ENCODE measurements around the gene TNS1. TPM values are rescaled to one million over a fixed set of nuclear protein-coding genes. Genes with fewer than 3 reads are reported as not detected.
A peak's percentile ranks its signal among the peaks of the same experiment; 100 is the strongest.

The TNS1 gene
- polyA plus RNA-seq, 4 donors, result 57.5 to 82.9 (median 63.6) TPM

DNA sequence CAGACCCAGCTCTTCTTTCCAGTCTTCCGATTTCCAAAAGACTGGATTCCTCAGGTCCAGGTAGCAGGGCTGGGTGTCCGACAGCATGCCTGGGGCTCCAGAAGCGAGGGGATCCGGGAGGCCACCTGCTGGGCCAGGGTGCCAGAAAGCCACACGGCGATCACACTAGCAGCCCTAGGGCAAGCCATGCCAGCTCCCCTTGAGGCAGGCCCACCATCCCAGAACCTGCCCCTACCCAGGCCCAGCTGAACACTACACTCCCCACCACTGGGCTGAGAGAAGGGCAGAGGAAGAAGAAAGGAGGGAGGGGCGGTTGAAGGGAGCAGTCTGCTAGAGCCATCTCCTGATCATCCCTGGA lies 163.1 kb downstream of the TNS1 start:
- no peak for DNase-seq (ENCODE audit: low read depth in 4 of 4, low spot score in 3 of 4)

DNA sequence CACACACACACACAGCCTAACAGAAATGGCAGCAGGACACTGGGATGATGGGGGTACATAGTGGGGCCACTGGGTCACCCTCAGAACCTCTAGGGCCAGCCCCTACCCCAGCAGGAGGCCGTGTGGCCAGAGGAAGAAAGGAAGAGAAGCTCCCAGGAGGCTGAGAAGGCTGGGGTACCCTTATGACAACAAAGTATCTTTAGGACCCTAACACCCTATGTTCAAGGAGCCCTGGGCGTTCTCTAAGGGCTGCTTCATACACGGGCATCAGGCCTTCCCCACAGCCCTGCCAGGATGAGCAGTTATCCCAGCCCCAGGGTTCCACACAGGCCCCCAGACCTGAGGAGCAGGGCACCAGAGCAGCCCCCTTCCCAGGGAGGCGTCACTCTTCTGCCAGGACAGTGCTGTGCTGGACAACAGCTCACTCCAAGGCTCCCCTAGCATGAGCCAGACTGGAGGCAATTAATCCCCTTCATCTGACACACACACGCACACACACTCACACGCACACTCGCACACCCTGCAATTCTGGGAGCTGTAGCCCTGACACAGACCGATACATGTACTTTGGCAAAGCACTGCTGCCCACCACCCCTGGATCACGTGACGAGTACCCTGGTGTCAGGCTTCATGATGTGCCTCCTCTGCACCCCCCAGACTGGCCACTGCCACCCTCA lies 163.6 kb downstream of the TNS1 start:
- no peak for DNase-seq (ENCODE audit: low read depth in 4 of 4, low spot score in 3 of 4)

DNA sequence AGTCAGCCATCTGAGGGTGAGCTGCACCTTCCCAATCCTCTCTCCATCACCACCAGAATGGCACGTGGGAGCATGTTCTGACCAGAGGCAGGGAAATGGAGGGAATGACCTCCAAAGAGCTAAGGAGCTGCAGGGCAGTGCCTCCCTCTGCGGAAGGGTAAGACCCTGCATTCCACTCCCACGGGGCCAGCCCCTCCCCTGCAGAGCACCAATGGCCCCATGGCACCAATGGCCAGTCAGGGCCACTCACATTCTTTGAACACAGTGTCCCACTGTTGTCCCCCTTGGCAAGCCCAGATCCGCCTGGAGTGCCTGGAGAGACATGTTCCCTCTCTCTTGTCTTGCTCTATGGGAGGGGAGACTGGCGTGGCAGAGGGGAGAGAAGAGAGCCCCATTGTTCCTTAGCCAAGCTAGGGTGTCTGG lies 164.4 kb downstream of the TNS1 start:
- no peak for DNase-seq (ENCODE audit: low read depth in 4 of 4, low spot score in 3 of 4)

DNA sequence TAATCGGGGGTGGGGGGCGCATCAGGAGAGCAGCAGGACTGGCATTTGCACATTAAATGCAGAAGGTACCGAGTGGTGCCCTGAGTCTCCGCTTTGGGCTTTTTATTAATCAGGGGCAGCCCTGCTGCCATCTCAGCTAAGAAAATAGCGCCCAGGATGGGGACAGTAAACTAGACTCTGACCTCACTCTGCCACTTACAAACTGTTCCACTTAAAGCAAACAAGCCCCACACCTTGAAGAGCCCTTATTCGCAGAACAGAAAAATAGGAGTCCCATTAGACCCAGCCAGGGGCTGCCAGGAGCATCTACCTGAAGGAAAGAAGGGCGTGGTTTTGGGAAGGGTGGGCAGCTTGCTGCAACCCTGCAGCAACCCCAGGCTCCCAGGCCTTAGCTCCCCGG lies 165.3 kb downstream of the TNS1 start:
- no peak for DNase-seq (ENCODE audit: low read depth in 4 of 4, low spot score in 3 of 4)

DNA sequence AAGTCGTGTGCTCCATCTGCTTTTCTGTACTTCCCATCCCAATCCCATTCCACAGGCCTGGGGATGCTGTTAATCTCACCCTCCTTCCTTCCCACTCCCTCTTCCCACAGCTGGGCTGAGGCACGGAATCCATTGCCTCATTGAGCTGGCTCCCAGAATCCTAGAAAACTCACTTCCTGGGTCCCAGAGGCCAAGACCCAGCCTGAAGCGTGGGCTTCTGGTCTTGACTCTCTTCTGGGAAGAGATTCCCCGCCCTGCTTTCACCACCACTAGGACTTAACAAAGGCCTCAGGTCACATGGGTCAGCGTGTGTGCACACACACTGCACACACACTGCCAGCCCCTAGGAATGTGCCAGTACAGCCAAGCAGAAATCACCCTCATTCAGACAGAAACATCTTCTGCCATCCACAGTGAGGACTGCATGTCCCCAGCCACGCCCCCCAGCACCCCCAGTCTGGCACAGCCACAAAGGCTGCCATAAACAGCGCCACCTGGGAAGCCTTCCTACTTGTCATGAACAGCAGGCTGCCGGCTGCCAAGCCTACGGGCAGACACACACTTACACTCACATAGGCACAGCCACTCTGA lies 165.8 kb downstream of the TNS1 start:
- DNase-seq (ENCODE audit: low read depth in 4 of 4, low spot score in 3 of 4), result no peak

DNA sequence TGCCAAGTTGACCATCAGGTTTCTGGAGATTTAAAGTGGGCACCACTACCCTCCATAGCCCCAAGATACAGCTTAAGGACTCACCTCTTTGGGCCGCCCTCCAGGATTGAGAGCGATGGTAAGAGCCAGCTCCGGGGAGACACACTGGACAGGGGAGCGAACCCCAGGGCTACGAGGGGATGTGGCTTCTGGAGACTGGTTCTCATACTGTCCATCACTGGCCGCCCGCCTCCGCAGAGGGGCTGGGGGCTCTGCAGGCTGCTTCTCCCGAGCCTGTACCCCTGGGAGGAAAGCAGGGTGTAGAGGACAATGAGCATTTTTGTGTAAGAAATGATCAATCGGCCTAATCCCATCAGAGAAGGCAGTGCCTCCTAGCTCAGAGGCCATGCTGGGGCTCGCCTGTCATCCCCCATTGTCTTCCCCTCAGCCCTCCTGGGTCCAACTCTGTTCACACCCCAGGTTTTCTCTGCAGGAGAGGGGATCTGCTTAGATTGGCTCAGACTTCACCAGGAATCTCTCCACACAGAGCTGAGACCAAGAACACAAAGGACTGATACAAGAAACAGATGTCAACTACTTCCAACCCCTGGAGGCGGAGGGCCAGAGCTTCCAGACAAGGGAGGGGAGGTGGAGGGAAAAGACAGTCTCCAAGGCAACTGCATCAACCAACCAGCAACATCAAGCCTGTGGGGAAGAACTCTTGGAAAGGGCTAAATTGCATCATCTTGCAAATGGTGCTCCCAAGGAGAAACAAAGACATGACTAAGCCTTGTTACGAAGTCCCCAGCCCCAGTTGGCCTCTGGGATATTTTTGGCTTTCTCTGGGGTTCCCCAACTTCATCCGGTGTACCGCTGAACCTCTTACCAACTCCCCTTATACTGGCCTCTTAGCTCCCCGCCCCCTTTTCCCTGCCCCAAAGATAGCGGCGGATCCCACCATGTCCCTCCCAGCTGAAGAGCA lies 166.6 kb downstream of the TNS1 start:
- peak in 1 of 4 donors; percentile 46 for DNase-seq (ENCODE audit: low read depth in 4 of 4, low spot score in 3 of 4)

DNA sequence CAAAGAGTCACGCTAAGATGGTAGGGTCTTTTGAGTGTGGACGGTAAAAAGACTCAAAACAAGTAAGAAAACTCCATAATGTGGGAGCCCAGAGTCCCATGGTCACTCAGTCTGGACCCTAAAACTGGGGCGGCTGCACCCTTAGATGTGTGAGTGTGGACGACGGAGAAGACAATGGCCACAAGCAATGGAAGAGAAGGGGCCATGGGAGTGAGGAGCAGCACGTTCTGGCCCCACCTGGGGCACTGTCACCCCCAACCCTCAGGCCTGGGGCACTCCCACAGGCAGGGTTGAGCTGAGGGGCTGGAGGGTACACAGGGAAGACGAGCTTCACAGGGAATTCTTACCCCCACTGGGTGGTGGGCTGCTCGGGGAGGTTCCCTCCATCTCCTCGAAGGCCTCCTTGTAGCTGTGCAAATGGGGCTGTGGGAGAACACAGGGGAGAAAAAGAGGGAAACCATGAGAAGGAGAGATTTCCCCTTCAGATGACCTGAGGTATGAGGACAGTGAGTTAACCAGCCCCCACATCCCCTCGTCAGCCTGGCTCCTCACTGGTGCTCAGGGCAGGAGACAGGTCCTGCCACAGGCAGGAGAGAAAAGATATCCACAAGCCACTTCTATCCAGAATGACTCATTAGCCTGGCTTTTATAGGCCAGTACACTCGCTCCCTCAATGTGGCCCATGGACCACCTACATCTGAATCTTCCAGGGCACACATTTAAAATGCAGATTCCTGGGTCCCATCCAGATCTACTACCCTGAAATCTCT lies 167.9 kb downstream of the TNS1 start:
- DNase-seq (ENCODE audit: low read depth in 4 of 4, low spot score in 3 of 4), result no peak

DNA sequence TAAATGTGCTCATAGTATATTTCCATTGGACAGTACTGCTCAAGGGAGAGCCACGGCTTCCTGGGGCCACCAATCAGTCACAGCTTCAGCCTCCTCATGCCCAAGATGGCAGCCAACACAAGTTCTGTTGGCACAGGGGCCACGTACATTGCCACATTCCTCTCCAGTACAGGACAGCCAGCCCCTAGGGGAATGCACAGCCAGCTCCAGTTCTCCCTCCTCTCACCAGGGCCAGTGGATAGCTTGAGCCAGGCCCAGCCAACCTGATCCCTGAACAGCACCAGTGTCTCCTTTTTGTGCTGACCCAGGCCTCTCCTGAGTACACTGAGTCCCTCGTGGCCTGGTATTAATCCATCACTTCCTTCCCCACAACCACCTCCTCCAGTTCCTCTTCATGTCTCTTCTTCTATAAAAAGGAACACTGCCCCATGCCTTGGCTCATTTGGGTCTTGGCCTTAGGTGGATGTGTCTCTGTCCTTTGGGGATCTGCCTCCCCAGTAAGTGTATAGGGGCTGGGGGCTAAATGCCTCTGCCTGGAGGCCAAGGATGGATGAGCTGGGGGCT lies 168.7 kb downstream of the TNS1 start:
- DNase-seq (ENCODE audit: low read depth in 4 of 4, low spot score in 3 of 4), result no peak

DNA sequence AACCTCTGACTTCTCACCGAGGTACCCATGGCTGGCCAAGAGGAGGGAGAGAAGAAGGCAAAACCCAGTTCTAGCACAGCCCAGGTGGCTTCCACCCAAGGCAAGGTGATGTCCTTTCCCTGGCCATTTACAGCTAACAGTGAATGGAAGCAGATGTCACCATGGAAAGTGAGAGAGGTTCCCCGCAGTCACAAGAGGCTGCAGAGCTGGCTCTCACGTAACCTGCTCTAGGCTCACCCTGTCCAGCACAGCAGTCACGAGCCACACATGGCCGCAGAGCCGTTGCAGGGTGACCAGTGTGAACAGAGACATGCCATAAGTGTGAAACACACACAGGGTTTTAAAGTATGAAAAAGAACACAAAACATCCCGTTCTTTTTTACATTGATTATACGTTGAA lies 169.4 kb downstream of the TNS1 start:
- no peak for DNase-seq (ENCODE audit: low read depth in 4 of 4, low spot score in 3 of 4)

DNA sequence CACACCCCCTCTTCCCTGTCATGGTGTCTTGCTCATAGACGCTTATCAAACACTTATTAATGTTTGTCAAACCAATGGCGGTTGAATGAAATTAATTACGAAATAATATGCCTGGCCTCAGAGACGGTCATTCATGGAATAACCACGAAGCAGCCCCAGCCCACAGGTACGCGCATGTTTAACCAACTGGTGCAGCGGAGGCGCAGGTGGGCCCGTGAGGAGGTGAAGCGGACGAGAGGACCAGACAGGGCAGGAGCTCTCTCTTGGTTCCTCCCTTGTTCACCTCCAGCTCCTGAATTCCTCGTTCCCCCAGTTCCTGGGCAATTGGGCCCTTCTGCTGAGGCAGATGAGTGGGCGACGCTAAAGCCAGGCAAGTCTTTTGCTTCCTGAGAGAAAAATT lies 169.8 kb downstream of the TNS1 start:
- no peak for DNase-seq (ENCODE audit: low read depth in 4 of 4, low spot score in 3 of 4)

DNA sequence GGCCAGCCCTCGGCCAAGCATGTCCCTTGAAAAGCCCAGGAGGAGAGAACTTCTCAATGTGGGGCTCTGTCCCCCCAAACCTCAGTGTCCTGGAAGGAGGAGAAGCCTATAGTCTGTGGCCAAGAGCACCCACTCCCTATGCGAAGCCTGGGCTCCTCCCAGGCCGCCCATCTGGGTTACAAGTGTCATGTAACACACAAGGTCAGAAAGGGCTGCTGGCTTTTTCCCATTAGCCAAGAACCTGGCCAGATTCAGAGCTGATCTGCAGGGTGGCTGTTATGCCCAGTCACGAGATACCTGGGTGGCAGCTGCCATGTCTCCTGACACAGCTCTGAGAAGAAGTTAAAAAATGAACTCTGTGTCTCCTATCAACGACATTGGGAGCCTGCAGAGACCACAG lies 170.7 kb downstream of the TNS1 start:
- no peak for DNase-seq (ENCODE audit: low read depth in 4 of 4, low spot score in 3 of 4)

DNA sequence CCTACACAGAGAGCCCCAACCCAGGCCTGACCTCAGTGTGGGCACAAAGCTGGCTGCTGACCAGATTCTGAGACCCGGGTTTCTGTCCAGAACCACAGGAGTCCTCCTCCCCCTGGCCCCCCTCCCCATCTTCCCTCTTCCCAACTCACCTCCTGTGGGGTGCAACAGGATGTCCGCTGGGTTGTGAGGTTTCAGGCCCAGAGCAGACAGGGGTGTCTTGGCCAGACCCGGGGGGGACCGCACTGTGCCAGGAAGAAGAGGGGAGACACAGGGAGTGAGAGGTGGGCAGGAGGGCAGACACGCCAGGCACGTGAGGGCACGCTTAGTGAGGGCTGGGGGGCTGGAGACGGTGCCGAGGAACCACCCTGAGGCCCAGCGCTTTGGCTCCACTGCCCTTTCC lies 171.5 kb downstream of the TNS1 start:
- no peak for DNase-seq (ENCODE audit: low read depth in 4 of 4, low spot score in 3 of 4)

DNA sequence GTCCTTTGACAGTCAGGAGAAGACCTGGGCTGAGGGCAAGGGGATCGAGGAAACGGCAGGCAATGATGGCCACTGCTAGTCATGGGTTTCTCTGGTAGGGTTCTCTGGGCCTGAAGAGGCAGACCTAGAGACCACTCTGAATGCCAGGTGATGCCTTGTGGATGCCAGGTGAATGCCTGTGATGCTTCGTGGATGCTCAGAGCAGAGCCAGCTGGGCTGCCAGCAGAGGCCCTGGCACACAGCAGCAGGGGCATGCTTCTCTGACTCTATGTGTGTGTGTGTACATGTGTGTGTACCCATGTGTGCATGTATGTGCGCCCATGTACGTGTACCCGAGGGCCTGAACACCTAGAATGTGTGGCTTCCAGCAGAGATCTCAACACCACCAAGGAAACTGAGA lies 172.0 kb downstream of the TNS1 start:
- DNase-seq (ENCODE audit: low read depth in 4 of 4, low spot score in 3 of 4), result no peak

DNA sequence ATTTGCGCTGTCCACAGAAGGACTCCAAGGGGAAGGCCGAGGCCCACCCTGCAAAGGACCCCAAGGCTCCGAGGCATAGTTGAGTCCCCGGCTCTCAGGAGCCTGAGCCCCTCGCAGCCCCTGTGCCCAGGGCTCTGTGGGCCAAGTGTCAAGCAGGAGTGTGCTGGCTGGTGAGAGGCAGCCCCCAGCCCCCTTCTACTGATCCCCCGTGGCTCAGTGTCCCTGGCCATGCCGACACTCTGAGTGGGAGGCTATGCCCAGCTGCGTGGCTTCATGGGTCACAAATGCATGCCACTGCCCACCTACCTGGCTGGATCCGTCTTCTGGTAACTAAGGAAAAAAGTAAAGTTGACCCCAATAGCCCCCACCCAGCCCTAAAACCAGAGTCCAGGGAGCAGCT lies 172.7 kb downstream of the TNS1 start:
- DNase-seq (ENCODE audit: low read depth in 4 of 4, low spot score in 3 of 4), result no peak

DNA sequence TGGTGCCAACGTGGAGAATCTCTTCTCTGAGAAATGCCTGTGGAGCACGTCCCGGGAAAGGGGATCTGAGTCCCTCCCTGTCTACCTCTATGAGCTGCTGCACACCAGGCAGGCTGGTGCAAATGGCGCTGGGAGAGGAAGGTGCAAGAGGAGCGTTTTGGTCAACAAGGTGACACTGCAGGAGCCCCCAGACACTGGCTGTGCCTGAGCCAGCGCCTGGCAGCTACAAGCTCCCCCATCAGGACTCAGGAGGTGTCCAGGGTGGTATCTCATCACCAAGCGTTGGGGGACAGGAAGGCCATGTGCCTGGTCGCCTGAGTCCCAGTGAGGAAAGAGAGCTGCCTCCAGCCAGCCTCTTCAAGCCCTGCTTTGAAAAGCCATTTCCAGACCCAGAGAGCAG lies 173.4 kb downstream of the TNS1 start:
- no peak for DNase-seq (ENCODE audit: low read depth in 4 of 4, low spot score in 3 of 4)

DNA sequence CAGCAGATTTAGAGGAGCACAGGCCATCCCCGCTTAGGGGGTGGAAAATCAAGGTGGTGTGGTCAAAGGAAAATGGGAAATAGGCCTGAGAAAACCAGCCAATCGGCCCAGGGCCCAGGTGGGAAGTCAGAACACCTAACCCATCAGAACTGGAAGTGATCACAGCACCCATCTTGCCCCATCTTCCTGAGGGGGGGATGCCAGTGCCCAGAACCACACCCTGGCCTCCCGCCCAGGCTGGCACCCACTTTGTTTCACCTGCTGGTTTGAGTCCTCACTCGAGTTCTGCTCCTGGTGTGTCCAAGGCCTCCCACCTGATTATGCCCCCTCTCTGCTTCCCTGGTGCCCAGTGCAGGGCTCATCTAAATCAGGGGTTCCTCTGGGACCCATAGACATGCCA lies 174.5 kb downstream of the TNS1 start:
- DNase-seq (ENCODE audit: low read depth in 4 of 4, low spot score in 3 of 4), result no peak

DNA sequence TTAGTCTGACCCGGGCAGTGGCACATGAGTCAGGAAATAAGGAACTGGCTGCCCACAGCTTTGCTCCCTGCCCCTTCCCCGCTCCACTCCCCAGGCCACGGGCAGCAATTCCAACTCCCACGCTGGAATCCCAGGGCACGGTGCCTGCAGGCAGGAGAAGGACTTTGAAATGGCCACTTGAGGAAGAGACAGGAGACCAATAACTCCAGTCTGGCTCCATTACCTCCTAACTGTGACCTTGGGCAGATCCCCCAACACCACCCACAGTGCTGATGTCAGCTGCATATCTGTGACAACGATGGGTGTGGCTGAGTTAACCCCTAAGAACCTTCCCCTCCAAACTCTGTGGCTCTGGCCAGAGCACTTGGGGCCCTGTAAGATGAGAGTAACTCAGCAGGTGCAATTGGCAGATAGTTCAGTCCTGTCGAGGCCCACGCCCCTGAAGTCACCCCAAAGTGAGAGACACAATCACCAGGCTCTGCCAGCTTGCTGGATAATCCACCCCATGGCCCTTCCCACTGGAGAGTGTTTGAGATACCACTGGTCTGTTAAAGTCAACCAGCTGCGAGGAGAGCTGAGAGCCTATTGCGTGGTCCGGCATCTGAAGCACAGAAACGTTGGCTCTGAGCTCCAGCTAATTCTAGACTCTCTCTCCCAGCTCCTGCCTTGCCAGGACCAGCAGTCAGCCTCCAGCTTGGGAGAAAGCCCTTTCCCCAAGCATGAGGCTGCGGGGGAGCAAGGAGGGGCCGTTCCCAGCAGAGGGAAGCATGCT lies 175.2 kb downstream of the TNS1 start:
- DNase-seq (ENCODE audit: low read depth in 4 of 4, low spot score in 3 of 4), result no peak

DNA sequence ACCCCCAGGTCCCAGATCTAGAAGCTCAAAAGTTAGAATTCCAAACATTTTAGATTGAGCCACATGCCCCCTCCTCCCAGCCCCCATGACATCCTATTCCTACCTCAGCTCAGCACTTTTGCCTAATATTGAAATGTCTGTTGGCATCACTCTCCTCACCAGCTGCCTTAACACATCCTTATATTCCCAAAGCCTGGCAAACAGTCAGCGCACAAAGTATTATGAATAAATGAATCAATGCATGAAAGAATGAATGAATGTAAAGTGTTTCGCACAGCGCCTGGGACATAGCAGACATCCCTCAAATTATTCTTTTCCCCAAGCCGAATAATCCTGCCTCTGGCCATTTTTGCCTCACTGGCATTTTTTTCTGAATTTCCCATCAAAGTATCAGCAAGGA lies 175.8 kb downstream of the TNS1 start:
- DNase-seq (ENCODE audit: low read depth in 4 of 4, low spot score in 3 of 4), result no peak

DNA sequence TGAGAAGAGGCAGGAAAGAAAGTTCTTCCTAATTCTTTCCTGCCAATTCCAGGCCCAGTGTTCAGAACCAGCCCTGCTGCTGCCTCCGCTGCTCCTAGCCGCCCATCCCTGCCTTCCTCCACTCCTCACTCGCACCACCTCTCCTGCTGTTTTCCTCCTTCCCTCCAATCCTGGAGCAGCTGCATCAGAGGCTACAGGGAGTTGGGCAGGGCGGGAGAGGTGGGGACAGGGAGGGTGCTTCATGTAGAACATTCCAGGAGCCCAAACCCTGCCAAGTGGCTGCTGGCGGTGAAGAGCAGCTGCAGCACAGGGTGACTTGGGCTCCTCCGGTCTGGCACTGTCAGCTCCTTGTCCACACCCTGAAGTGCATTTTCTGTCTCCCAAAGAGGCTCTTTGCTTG lies 176.3 kb downstream of the TNS1 start:
- no peak for DNase-seq (ENCODE audit: low read depth in 4 of 4, low spot score in 3 of 4)
